ENCODE data around the gene CSMD2.

DNA sequence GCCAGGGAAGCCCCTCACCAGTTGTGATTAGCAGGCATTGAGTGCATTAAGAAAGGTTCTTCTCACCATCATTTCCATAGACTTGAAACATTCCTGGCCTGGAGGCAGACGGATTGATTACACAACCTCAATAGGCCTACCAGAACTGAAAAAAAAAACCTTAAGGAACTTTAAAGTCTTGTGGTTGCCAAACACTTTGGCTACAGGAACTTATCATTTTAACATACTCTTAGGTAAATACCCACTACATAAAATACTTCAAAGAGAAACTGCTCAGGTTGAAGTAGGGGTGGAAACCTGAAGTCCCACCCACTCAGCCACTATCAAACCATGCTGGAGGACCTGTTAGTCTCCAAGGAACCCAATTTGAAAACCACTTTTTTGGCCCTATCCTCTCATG lies 323.5 kb downstream of the CSMD2 start:
- TF ChIP-seq, protein P1, sequence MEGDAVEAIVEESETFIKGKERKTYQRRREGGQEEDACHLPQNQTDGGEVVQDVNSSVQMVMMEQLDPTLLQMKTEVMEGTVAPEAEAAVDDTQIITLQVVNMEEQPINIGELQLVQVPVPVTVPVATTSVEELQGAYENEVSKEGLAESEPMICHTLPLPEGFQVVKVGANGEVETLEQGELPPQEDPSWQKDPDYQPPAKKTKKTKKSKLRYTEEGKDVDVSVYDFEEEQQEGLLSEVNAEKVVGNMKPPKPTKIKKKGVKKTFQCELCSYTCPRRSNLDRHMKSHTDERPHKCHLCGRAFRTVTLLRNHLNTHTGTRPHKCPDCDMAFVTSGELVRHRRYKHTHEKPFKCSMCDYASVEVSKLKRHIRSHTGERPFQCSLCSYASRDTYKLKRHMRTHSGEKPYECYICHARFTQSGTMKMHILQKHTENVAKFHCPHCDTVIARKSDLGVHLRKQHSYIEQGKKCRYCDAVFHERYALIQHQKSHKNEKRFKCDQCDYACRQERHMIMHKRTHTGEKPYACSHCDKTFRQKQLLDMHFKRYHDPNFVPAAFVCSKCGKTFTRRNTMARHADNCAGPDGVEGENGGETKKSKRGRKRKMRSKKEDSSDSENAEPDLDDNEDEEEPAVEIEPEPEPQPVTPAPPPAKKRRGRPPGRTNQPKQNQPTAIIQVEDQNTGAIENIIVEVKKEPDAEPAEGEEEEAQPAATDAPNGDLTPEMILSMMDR (IDR thresholded peaks at IDR 0.05): no peak
- no peak for TF ChIP-seq POLR2A (IDR thresholded peaks at IDR 0.05)
- TF ChIP-seq EP300 (IDR thresholded peaks at IDR 0.05): no peak
